H9 (cell line): ENCODE results near the gene WDR54. TPM values are rescaled to one million over a fixed set of nuclear protein-coding genes. Genes with fewer than 3 reads are reported as not detected.
"Not testable (repeated sequence)": the region's sequence is repeated elsewhere in the genome, so short reads cannot be mapped to it uniquely, and the experiment has no call there.

Experiments used
- DNase-seq: peaks from one replicate; pipeline ENCODE4 v3.0.0-alpha.2; 2017
- H2AFZ ChIP-seq: one replicate; pipeline ENCODE4 v1.6.1; 2013; ENCODE audit warnings: mild to moderate bottlenecking, low read length, control low read depth, moderate library complexity
- H2AK5ac ChIP-seq: 2 replicates; pipeline ENCODE4 v1.6.1; 2013; ENCODE audit warnings: low read length, control low read depth, mixed read lengths; ENCODE audit not compliant: insufficient read length
- H2BK120ac ChIP-seq: one replicate; pipeline ENCODE4 v1.6.1; 2013; ENCODE audit warnings: low read depth, mild to moderate bottlenecking, low read length, control low read depth, inconsistent platforms; ENCODE audit not compliant: poor library complexity, severe bottlenecking
- H2BK12ac ChIP-seq: 2 replicates; pipeline ENCODE4 v1.6.1; 2013; ENCODE audit warnings: low read length, control low read depth, mixed read lengths, low read depth; ENCODE audit not compliant: insufficient read length
- H2BK15ac ChIP-seq: 2 replicates; pipeline ENCODE4 v1.6.1; 2013; ENCODE audit warnings: low read depth, low read length, control low read depth
- H2BK20ac ChIP-seq: one replicate; pipeline ENCODE4 v1.6.1; 2013; ENCODE audit warnings: low read depth, mild to moderate bottlenecking, low read length, control low read depth, inconsistent platforms; ENCODE audit not compliant: poor library complexity, severe bottlenecking
- H2BK5ac ChIP-seq: 2 replicates; pipeline ENCODE4 v1.6.1; 2013; ENCODE audit warnings: low read length, control low read depth, mixed read lengths; ENCODE audit not compliant: insufficient read length
- H3K14ac ChIP-seq: 2 replicates; pipeline ENCODE4 v1.6.1; 2013; ENCODE audit warnings: low read length, control low read depth; ENCODE audit not compliant: insufficient read depth
- H3K18ac ChIP-seq: 2 replicates; pipeline ENCODE4 v1.6.1; 2013; ENCODE audit warnings: low read depth, mild to moderate bottlenecking, mixed read lengths, low read length, control low read depth; ENCODE audit not compliant: insufficient read length
- H3K23ac ChIP-seq: 2 replicates; pipeline ENCODE4 v1.6.1; 2013; ENCODE audit warnings: low read length, control low read depth, mixed read lengths, low read depth; ENCODE audit not compliant: insufficient read length
- H3K23me2 ChIP-seq: 2 replicates; pipeline ENCODE4 v1.6.1; 2013; ENCODE audit warnings: low read depth, mild to moderate bottlenecking, mixed read lengths, low read length, control low read depth; ENCODE audit not compliant: insufficient read length, poor library complexity, severe bottlenecking
- H3K27ac ChIP-seq: 2 replicates; pipeline ENCODE4 v1.5.1; 2013; ENCODE audit warnings: low read length, control low read depth, mixed read lengths, low read depth; ENCODE audit not compliant: insufficient read length
- H3K27me3 ChIP-seq: 2 replicates; pipeline ENCODE4 v1.6.1; 2013; ENCODE audit warnings: low read length, control low read depth, inconsistent platforms; ENCODE audit not compliant: insufficient read depth
- H3K4ac ChIP-seq: 2 replicates; pipeline ENCODE4 v1.6.1; 2013; ENCODE audit warnings: low read depth, mild to moderate bottlenecking, control low read depth, inconsistent platforms, low read length, moderate library complexity
- H3K4me1 ChIP-seq: 2 replicates; pipeline ENCODE4 v1.6.1; 2013; ENCODE audit warnings: low read length, control low read depth, inconsistent platforms; ENCODE audit not compliant: insufficient read depth
- H3K4me2 ChIP-seq: 2 replicates; pipeline ENCODE4 v1.6.1; 2013; ENCODE audit warnings: low read length, control low read depth, mixed read lengths; ENCODE audit not compliant: insufficient read length, insufficient read depth
- H3K56ac ChIP-seq: 2 replicates; pipeline ENCODE4 v1.6.1; 2013; ENCODE audit warnings: low read depth, mild to moderate bottlenecking, mixed read lengths, low read length, control low read depth; ENCODE audit not compliant: insufficient read length
- H3K79me1 ChIP-seq: 2 replicates; pipeline ENCODE4 v1.6.1; 2013; ENCODE audit warnings: low read depth, mild to moderate bottlenecking, moderate library complexity, low read length, control low read depth, inconsistent platforms; ENCODE audit not compliant: insufficient read depth, poor library complexity, severe bottlenecking
- H3K79me2 ChIP-seq: 2 replicates; pipeline ENCODE4 v1.6.1; 2013; ENCODE audit warnings: low read length, control low read depth, inconsistent platforms; ENCODE audit not compliant: insufficient read depth
- H3K9ac ChIP-seq: 2 replicates; pipeline ENCODE4 v1.6.1; 2013; ENCODE audit warnings: low read length, control low read depth, mixed read lengths; ENCODE audit not compliant: insufficient read length; ENCODE audit errors: extremely low read depth
- H3K9me3 ChIP-seq: one replicate; pipeline ENCODE4 v1.6.1; 2013; ENCODE audit warnings: low read depth, low read length, inconsistent platforms; ENCODE audit not compliant: control insufficient read depth
- H3T11ph ChIP-seq: one replicate; pipeline ENCODE4 v1.6.1; 2013; ENCODE audit warnings: mild to moderate bottlenecking, low read length, control low read depth, inconsistent platforms
- H4K20me1 ChIP-seq: one replicate; pipeline ENCODE4 v1.6.1; 2013; ENCODE audit not compliant: control insufficient read depth, insufficient read length, insufficient read depth
- H4K5ac ChIP-seq: 2 replicates; pipeline ENCODE4 v1.6.1; 2013; ENCODE audit warnings: low read depth, mild to moderate bottlenecking, mixed read lengths, low read length, control low read depth; ENCODE audit not compliant: insufficient read length
- H4K8ac ChIP-seq: replicated peaks from 2 replicates; pipeline ENCODE4 v1.6.1; 2013; ENCODE audit warnings: low read length, control low read depth, mixed read lengths, low read depth; ENCODE audit not compliant: insufficient read length
- H4K91ac ChIP-seq: 2 replicates; pipeline ENCODE4 v1.6.1; 2013; ENCODE audit warnings: low read depth, mild to moderate bottlenecking, moderate library complexity, mixed read lengths, low read length, control low read depth; ENCODE audit not compliant: insufficient read length
- H3K27ac Mint-ChIP-seq, 3 experiments: 2 replicates in 2 of 3; 3 replicates in 1 of 3; pipeline ENCODE4 v1.8.0; 2020 to 2021; ENCODE audit warnings: mixed read lengths in 3 of 3, mild to moderate bottlenecking in 1 of 3, moderate library complexity in 1 of 3
- H3K27me3 Mint-ChIP-seq: 2 replicates; pipeline ENCODE4 v1.8.0; 2021; ENCODE audit warnings: low read depth, mild to moderate bottlenecking, moderate library complexity, mixed read lengths
- H3K36me3 Mint-ChIP-seq, 3 experiments: 2 replicates in 2 of 3; 3 replicates in 1 of 3; pipeline ENCODE4 v1.8.0; 2020 to 2021; ENCODE audit warnings: low read depth in 3 of 3, mixed read lengths in 3 of 3; ENCODE audit not compliant: insufficient read depth in 1 of 3
- H3K4me1 Mint-ChIP-seq, 2 experiments: 2 replicates each; pipeline ENCODE4 v1.8.0; 2020; ENCODE audit warnings: mixed read lengths in 2 of 2
- H3K4me3 Mint-ChIP-seq, 2 experiments: 2 replicates in 1 of 2; 3 replicates in 1 of 2; pipeline ENCODE4 v1.8.0; 2020 to 2021; ENCODE audit warnings: mild to moderate bottlenecking in 2 of 2, mixed read lengths in 2 of 2, moderate library complexity in 1 of 2
- H3K9me3 Mint-ChIP-seq, 2 experiments: 2 replicates in 1 of 2; 3 replicates in 1 of 2; pipeline ENCODE4 v1.8.0; 2020; ENCODE audit warnings: mild to moderate bottlenecking in 2 of 2, mixed read lengths in 2 of 2, moderate library complexity in 1 of 2
- WGBS: extraction: QIAGEN DNeasy Blood & Tissue Kit; methylation state at CpG from one replicate; pipeline ENCODE4 v1.1.7; 2013; ENCODE audit warnings: missing lambda C conversion rate, low lambda C conversion rate, mixed read lengths; ENCODE audit not compliant: insufficient read length; ENCODE audit errors: extremely low coverage; 5-methylcytosine and 5-hydroxymethylcytosine counted together
- total RNA-seq: library from RNA; stranded (reverse); gene quantifications from 2 replicates; pipeline ENCODE4 v1.2.1, GENCODE V29; 2021

Gene WDR54
- total RNA-seq, 1 experiment from 2014 or later: 66.4 TPM

GRCh38 chr2:74460187-74460586 is 38.7 kb downstream of the WDR54 start:
- H4K20me1 ChIP-seq, H3K79me2 ChIP-seq, H3K9me3 ChIP-seq, H3K79me1 ChIP-seq, H3K4me1 ChIP-seq, H3K14ac ChIP-seq, H3K4ac ChIP-seq, H3K27ac Mint-ChIP-seq, H3K9me3 Mint-ChIP-seq, H4K91ac ChIP-seq, H2AK5ac ChIP-seq, H2BK120ac ChIP-seq, H2BK15ac ChIP-seq, H3K23ac ChIP-seq, H4K8ac ChIP-seq, H2AFZ ChIP-seq, H3K18ac ChIP-seq, H2BK12ac ChIP-seq, H3K4me2 ChIP-seq, H4K5ac ChIP-seq, DNase-seq, H2BK20ac ChIP-seq, H3K56ac ChIP-seq, H3K9ac ChIP-seq, H3K27ac ChIP-seq, H3K27me3 Mint-ChIP-seq, H3T11ph ChIP-seq, H3K27me3 ChIP-seq, H2BK5ac ChIP-seq: not testable (repeated sequence)
- Mint-ChIP-seq H3K4me3 (peak overlapping the region; percentile 96 to 97; a peak in 4 of 5 replicates), H3K4me1 (peaks cover 30 to 32% of the 10 kb centered on the region in 2 experiments), H3K36me3 (peaks cover 10 to 29% (median 28%) of the 10 kb centered on the region in 3 experiments; a peak in 6 of 7 replicates)
- no CpG with 5 or more reads among the region's 10 CpGs for WGBS
- peaks cover 17% of the 10 kb centered on the region for H3K23me2 ChIP-seq
